HepG2 (cell line): ENCODE data around the gene VPS13C. TPM values are rescaled to one million over a fixed set of nuclear protein-coding genes. Genes with fewer than 3 reads are reported as not detected.

ENCODE experiments used
- ATAC-seq: fragments of 200-7000 bp; cut with Tn5 transposase; 3 replicates; pipeline ENCODE4 v1.9.1; 2020; ENCODE audit warnings: mild to moderate bottlenecking, moderate library complexity
- BruUV-seq: library from RNA; stranded (reverse); fragments of 400-500 nt; replicated peaks from 2 replicates; lab custom pipeline; 2021; lab: Mats Ljungman, UMichigan
- CTCF ChIA-PET: fragments of 300-600 bp; formaldehyde crosslinking; extraction: SDS; loops from one replicate; lab custom pipeline; 2021; ENCODE audit warnings: low total read pairs, inconsistent platforms, low intra/inter-chr PET ratio; lab: Yijun Ruan, JAX
- POLR2A ChIA-PET: fragments of 350-600 bp; sonication (Branson Sonifier 250); formaldehyde crosslinking; loops from one replicate; lab custom pipeline; 2020; ENCODE audit warnings: antibody characterized with exemption, inconsistent platforms; lab: Yijun Ruan, JAX
- DNase-seq: peaks from one replicate; pipeline ENCODE4 v3.0.0-alpha.2; 2015; ENCODE audit warnings: low spot score
- FAIRE-seq: peaks from 3 replicates; lab custom pipeline; 2011; peaks lifted over from hg19 to GRCh38; lab: Jason Lieb, UNC
- H2AFZ ChIP-seq: one replicate; pipeline ENCODE4 v1.6.1; 2011; ENCODE audit warnings: low read length, inconsistent platforms
- H3K27ac ChIP-seq: fragments of 300-600 bp; 3 replicates; pipeline ENCODE4 v1.8.0; 2011; ENCODE audit warnings: mixed run types, mild to moderate bottlenecking, mixed read lengths, low read length, inconsistent platforms; ENCODE audit not compliant: insufficient read depth; ENCODE audit errors: extremely low read length
- H3K27me3 ChIP-seq, 2 experiments: fragments of 200-600 bp in 1 of 2; 2 replicates in 1 of 2; 3 replicates in 1 of 2; pipeline versions ENCODE4 v1.6.0 to v1.8.0; 2011; ENCODE audit warnings: low read length in 2 of 2, mild to moderate bottlenecking in 2 of 2, moderate library complexity in 2 of 2, inconsistent platforms in 1 of 2; ENCODE audit not compliant: insufficient read depth in 2 of 2, control insufficient read depth in 1 of 2
- H3K36me3 ChIP-seq, 2 experiments: fragments of 200-600 bp in 1 of 2; replicated peaks in 1 of 2; 2 replicates in 1 of 2; 3 replicates in 1 of 2; pipeline versions ENCODE4 v1.5.1 to v1.8.0; 2011; ENCODE audit warnings: low read length in 2 of 2, inconsistent platforms in 1 of 2; ENCODE audit not compliant: insufficient read depth in 2 of 2, control insufficient read depth in 1 of 2
- H3K4me1 ChIP-seq: 2 replicates; pipeline ENCODE4 v1.5.1; 2012; ENCODE audit warnings: low read length, inconsistent platforms; ENCODE audit not compliant: insufficient read depth
- H3K4me2 ChIP-seq: 2 replicates; pipeline ENCODE4 v1.6.0; 2011; ENCODE audit warnings: low read depth, low read length, inconsistent platforms
- H3K4me3 ChIP-seq, 3 experiments: fragments of 200-600 bp in 1 of 3; sonication (generic), shearing (Covaris generic) in 1 of 3; replicated peaks in 1 of 3; 2 replicates each; pipeline ENCODE4 v1.5.1; 2011 to 2016; ENCODE audit warnings: low read length in 3 of 3, inconsistent platforms in 2 of 3, low read depth in 2 of 3, mild to moderate bottlenecking in 2 of 3, control low read depth in 1 of 3, mixed read lengths in 1 of 3; ENCODE audit not compliant: insufficient read depth in 1 of 3
- H3K79me2 ChIP-seq: one replicate; pipeline ENCODE4 v1.6.1; 2011; ENCODE audit warnings: low read length, inconsistent platforms; ENCODE audit not compliant: insufficient read depth
- H3K9ac ChIP-seq: 2 replicates; pipeline ENCODE4 v1.6.0; 2011; ENCODE audit warnings: mild to moderate bottlenecking, low read depth, low read length, inconsistent platforms; ENCODE audit not compliant: insufficient read depth
- H3K9me3 ChIP-seq: 2 replicates; pipeline ENCODE4 v1.5.1; 2012; ENCODE audit warnings: mild to moderate bottlenecking, low read length
- H4K20me1 ChIP-seq: 2 replicates; pipeline ENCODE4 v1.6.0; 2011; ENCODE audit warnings: inconsistent platforms, mild to moderate bottlenecking, low read length, moderate library complexity; ENCODE audit not compliant: insufficient read depth
- ADNP ChIP-seq: sonication (generic); formaldehyde crosslinking; IDR thresholded peaks from 2 replicates; pipeline ENCODE4 v1.4.0; 2020; ENCODE audit warnings: missing genetic modification reagents
- CHD4 ChIP-seq: fragments of 200-600 bp; sonication (generic); IDR thresholded peaks from 2 replicates; pipeline ENCODE4 v1.7.0; 2017; ENCODE audit warnings: mild to moderate bottlenecking, low read length, borderline replicate concordance
- NFRKB ChIP-seq: fragments of 450-650 bp; IDR thresholded peaks from 2 replicates; pipeline ENCODE4 v1.6.1; 2017
- SALL2 ChIP-seq: sonication (generic); formaldehyde crosslinking; IDR thresholded peaks from 2 replicates; pipeline ENCODE4 v1.8.1; 2023; ENCODE audit warnings: mild to moderate bottlenecking, missing genetic modification reagents, inconsistent platforms
- SP1 ChIP-seq, 2 experiments: fragments of 450-650 bp in 1 of 2; sonication (generic) in 1 of 2; formaldehyde crosslinking in 1 of 2; IDR thresholded peaks; 2 replicates each; pipeline versions ENCODE4 v1.4.0 to v1.6.1; 2016 to 2020; ENCODE audit warnings: missing genetic modification reagents in 1 of 2
- TOE1 ChIP-seq: sonication (generic); formaldehyde crosslinking; IDR thresholded peaks from 2 replicates; pipeline ENCODE4 v1.4.0; 2020; ENCODE audit warnings: mild to moderate bottlenecking, missing genetic modification reagents
- XRCC5 ChIP-seq: fragments of 200-400 bp; formaldehyde crosslinking; optimal IDR thresholded peaks from 2 replicates; pipeline ENCODE3; 2017; ENCODE audit warnings: mild to moderate bottlenecking, low read length
- ZNF207 ChIP-seq: fragments of 450-650 bp; IDR thresholded peaks from 2 replicates; pipeline ENCODE4 v1.6.1; 2016; ENCODE audit warnings: antibody characterized with exemption, borderline replicate concordance
- ZNF256 ChIP-seq: sonication (generic); formaldehyde crosslinking; conservative IDR thresholded peaks from 2 replicates; pipeline ENCODE4 v1.4.0; 2020; ENCODE audit warnings: missing genetic modification reagents
- ZNF879 ChIP-seq: sonication (generic); formaldehyde crosslinking; IDR thresholded peaks from 2 replicates; pipeline ENCODE4 v1.8.1; 2023; ENCODE audit warnings: missing genetic modification reagents
- WGBS: methylation state at CpG from one replicate; pipeline ENCODE4 v1.1.6; 2017; ENCODE audit warnings: low lambda C conversion rate; 5-methylcytosine and 5-hydroxymethylcytosine counted together
- in situ Hi-C: cut with HindIII; loops from 2 replicates; pipeline ENCODE4 v1.10.0; 2017; ENCODE audit warnings: low pct_unique_long_range_greater_than_20kb; ENCODE audit not compliant: extremely low pct_ligation_motif_present
- intact Hi-C: fragments of 100-400 bp; cut with micrococcal nuclease; formaldehyde crosslinking; loops from one replicate; pipeline ENCODE4 v1.10.0; 2022; ENCODE audit not compliant: unreplicated experiment
- polyA plus RNA-seq, 8 experiments: library from polyadenylated mRNA; depleted of rRNA in 3 of 8; stranded (reverse) in 7 of 8; unstranded in 1 of 8; fragments of >200 nt; fragmentation: Illumina TruSeq in 4 of 8; extraction: Trizol in 4 of 8; gene quantifications; 2 replicates each; pipeline versions ENCODE4 v1.2.1 to v1.2.3, GENCODE V29; 2011 to 2016; ENCODE audit warnings: low read depth in 4 of 8, missing spikeins in 1 of 8, mixed read lengths in 1 of 8; ENCODE audit not compliant: insufficient read depth in 1 of 8
- total RNA-seq, 5 experiments: library from RNA; depleted of rRNA; stranded (reverse); fragments of >200 nt; fragmentation: Illumina TruSeq; extraction: Trizol; gene quantifications; 2 replicates each; pipeline ENCODE4 v1.2.3, GENCODE V29; 2016; ENCODE audit warnings: low read depth in 1 of 5
- TF ChIP-seq, protein P1 (sequence below): sonication (generic); formaldehyde crosslinking; IDR thresholded peaks from 2 replicates; pipeline ENCODE4 v1.5.0; 2020; ENCODE audit warnings: mild to moderate bottlenecking, missing genetic modification reagents, borderline replicate concordance
- TF ChIP-seq, protein P2 (sequence below): sonication (generic); formaldehyde crosslinking; IDR thresholded peaks from 2 replicates; pipeline ENCODE4 v1.4.0; 2020; ENCODE audit warnings: mild to moderate bottlenecking, missing genetic modification reagents

The VPS13C gene
- total and polyA plus RNA-seq, 2 of the 13 experiments (the other 11 are each of a cell fraction or from before 2014, with no cell fraction given) = 10.9 to 26.8 TPM

DNA sequence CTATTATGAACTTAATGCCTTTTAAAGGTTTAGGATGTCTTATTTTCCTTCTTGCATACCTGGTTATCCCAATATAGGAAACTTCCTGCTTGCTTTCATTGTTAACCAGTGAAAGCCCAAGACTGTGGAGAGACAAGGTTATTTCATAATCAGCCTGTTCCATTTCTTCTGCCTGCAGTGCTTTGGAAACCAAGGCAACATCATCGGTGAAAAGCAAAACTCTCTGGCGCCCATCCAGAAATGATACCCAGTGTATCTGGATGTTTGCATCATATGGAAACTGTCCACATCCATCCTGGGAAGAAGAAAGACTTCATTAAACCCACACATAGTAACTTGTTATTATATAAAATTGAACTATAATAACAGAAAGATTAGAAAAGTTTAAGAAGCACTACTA, 170.1 kb downstream of the VPS13C start:
- in situ Hi-C loops = no loop called here
- H3K27ac ChIP-seq = no peak overlapping the region
- no peak overlapping the region for H3K9ac ChIP-seq
- H2AFZ ChIP-seq = no peak overlapping the region
- WGBS = 92% methylated on average over 2 of the region's 2 CpGs
- no peaks in the 10 kb centered on the region for H3K27me3 ChIP-seq
- ChIA-PET CTCF (no interaction called here), POLR2A (no interaction called here)
- no peak for FAIRE-seq
- intact Hi-C loops = no loop called here
- no peak for ATAC-seq
- no peaks in the 10 kb centered on the region for H3K4me1 ChIP-seq
- H3K79me2 ChIP-seq = no peaks in the 10 kb centered on the region
- BruUV-seq = no TSS peak
- H3K36me3 ChIP-seq = peaks cover 3 to 21% of the 10 kb centered on the region in 2 experiments; a peak in 3 of 5 replicates
- DNase-seq = no peak
- no peaks in the 10 kb centered on the region for H4K20me1 ChIP-seq
- H3K9me3 ChIP-seq = peaks cover 14% of the 10 kb centered on the region
- H3K4me3 ChIP-seq = no peak overlapping the region
- no peak overlapping the region for H3K4me2 ChIP-seq
- TF ChIP-seq SALL2 (no peak), ZNF879 (CRISPR knock-in tag) (no peak), CHD4 (no peak), XRCC5 (no peak), ZNF207 (no peak), ZNF256 (no peak), NFRKB (no peak), TOE1 (CRISPR knock-in tag) (no peak), ADNP (CRISPR knock-in tag) (no peak), SP1 (IDR thresholded peaks at IDR 0.05) (no peak), SP1 (CRISPR knock-in tag; IDR thresholded peaks at IDR 0.05) (no peak)
- TF ChIP-seq, protein P1, sequence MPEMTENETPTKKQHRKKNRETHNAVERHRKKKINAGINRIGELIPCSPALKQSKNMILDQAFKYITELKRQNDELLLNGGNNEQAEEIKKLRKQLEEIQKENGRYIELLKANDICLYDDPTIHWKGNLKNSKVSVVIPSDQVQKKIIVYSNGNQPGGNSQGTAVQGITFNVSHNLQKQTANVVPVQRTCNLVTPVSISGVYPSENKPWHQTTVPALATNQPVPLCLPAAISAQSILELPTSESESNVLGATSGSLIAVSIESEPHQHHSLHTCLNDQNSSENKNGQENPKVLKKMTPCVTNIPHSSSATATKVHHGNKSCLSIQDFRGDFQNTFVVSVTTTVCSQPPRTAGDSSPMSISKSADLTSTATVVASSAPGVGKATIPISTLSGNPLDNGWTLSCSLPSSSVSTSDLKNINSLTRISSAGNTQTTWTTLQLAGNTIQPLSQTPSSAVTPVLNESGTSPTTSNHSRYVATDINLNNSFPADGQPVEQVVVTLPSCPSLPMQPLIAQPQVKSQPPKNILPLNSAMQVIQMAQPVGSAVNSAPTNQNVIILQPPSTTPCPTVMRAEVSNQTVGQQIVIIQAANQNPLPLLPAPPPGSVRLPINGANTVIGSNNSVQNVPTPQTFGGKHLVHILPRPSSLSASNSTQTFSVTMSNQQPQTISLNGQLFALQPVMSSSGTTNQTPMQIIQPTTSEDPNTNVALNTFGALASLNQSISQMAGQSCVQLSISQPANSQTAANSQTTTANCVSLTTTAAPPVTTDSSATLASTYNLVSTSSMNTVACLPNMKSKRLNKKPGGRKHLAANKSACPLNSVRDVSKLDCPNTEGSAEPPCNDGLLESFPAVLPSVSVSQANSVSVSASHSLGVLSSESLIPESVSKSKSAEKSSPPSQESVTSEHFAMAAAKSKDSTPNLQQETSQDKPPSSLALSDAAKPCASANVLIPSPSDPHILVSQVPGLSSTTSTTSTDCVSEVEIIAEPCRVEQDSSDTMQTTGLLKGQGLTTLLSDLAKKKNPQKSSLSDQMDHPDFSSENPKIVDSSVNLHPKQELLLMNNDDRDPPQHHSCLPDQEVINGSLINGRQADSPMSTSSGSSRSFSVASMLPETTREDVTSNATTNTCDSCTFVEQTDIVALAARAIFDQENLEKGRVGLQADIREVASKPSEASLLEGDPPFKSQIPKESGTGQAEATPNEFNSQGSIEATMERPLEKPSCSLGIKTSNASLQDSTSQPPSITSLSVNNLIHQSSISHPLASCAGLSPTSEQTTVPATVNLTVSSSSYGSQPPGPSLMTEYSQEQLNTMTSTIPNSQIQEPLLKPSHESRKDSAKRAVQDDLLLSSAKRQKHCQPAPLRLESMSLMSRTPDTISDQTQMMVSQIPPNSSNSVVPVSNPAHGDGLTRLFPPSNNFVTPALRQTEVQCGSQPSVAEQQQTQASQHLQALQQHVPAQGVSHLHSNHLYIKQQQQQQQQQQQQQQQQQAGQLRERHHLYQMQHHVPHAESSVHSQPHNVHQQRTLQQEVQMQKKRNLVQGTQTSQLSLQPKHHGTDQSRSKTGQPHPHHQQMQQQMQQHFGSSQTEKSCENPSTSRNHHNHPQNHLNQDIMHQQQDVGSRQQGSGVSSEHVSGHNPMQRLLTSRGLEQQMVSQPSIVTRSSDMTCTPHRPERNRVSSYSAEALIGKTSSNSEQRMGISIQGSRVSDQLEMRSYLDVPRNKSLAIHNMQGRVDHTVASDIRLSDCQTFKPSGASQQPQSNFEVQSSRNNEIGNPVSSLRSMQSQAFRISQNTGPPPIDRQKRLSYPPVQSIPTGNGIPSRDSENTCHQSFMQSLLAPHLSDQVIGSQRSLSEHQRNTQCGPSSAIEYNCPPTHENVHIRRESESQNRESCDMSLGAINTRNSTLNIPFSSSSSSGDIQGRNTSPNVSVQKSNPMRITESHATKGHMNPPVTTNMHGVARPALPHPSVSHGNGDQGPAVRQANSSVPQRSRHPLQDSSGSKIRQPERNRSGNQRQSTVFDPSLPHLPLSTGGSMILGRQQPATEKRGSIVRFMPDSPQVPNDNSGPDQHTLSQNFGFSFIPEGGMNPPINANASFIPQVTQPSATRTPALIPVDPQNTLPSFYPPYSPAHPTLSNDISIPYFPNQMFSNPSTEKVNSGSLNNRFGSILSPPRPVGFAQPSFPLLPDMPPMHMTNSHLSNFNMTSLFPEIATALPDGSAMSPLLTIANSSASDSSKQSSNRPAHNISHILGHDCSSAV (CRISPR knock-in tag) = no peak
- TF ChIP-seq, protein P2, sequence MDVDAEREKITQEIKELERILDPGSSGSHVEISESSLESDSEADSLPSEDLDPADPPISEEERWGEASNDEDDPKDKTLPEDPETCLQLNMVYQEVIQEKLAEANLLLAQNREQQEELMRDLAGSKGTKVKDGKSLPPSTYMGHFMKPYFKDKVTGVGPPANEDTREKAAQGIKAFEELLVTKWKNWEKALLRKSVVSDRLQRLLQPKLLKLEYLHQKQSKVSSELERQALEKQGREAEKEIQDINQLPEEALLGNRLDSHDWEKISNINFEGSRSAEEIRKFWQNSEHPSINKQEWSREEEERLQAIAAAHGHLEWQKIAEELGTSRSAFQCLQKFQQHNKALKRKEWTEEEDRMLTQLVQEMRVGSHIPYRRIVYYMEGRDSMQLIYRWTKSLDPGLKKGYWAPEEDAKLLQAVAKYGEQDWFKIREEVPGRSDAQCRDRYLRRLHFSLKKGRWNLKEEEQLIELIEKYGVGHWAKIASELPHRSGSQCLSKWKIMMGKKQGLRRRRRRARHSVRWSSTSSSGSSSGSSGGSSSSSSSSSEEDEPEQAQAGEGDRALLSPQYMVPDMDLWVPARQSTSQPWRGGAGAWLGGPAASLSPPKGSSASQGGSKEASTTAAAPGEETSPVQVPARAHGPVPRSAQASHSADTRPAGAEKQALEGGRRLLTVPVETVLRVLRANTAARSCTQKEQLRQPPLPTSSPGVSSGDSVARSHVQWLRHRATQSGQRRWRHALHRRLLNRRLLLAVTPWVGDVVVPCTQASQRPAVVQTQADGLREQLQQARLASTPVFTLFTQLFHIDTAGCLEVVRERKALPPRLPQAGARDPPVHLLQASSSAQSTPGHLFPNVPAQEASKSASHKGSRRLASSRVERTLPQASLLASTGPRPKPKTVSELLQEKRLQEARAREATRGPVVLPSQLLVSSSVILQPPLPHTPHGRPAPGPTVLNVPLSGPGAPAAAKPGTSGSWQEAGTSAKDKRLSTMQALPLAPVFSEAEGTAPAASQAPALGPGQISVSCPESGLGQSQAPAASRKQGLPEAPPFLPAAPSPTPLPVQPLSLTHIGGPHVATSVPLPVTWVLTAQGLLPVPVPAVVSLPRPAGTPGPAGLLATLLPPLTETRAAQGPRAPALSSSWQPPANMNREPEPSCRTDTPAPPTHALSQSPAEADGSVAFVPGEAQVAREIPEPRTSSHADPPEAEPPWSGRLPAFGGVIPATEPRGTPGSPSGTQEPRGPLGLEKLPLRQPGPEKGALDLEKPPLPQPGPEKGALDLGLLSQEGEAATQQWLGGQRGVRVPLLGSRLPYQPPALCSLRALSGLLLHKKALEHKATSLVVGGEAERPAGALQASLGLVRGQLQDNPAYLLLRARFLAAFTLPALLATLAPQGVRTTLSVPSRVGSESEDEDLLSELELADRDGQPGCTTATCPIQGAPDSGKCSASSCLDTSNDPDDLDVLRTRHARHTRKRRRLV = no peak
